GM12891 (cell line): ENCODE measurements around the gene RPL36A. TPM values are rescaled to one million over a fixed set of nuclear protein-coding genes. Genes with fewer than 3 reads are reported as not detected.

Experiments
- DNase-seq: peaks from one replicate; pipeline ENCODE4 v3.0.0; 2011; ENCODE audit warnings: low spot score; ENCODE audit not compliant: insufficient read length
- FAIRE-seq: peaks from 2 replicates; lab custom pipeline; 2011; peaks lifted over from hg19 to GRCh38; lab: Jason Lieb, UNC
- PAX5 ChIP-seq: IDR thresholded peaks from 2 replicates; pipeline ENCODE4 v1.6.1; 2011; ENCODE audit warnings: low read length, moderate library complexity, mild to moderate bottlenecking; ENCODE audit not compliant: insufficient read depth, severe bottlenecking
- POLR2A ChIP-seq: IDR thresholded peaks from 2 replicates; pipeline ENCODE4 v1.6.1; 2011; ENCODE audit warnings: low read depth, low read length, control low read depth
- POLR2AphosphoS5 ChIP-seq: IDR thresholded peaks from 2 replicates; pipeline ENCODE4 v1.6.1; 2011; ENCODE audit warnings: low read depth, low read length, control low read depth
- POU2F2 ChIP-seq: IDR thresholded peaks from 2 replicates; pipeline ENCODE4 v1.6.1; 2011; ENCODE audit warnings: low read depth, mild to moderate bottlenecking, control low read depth, low read length, moderate library complexity
- SPI1 ChIP-seq: IDR thresholded peaks from 2 replicates; pipeline ENCODE4 v1.6.1; 2011; ENCODE audit warnings: low read depth, low read length, control low read depth
- TAF1 ChIP-seq: IDR thresholded peaks from 2 replicates; pipeline ENCODE4 v1.6.1; 2011; ENCODE audit warnings: low read depth, low read length, control low read depth
- polyA plus RNA-seq: library from polyadenylated mRNA; unstranded; fragments of >200 nt; gene quantifications from one replicate; pipeline ENCODE4 v1.2.1, GENCODE V29; 2012; ENCODE audit warnings: low read depth, missing spikeins, inconsistent platforms; ENCODE audit not compliant: missing spikeins

RPL36A gene
- polyA plus RNA-seq = 4,192 TPM

GRCh38 chrX:101390664-101391525 is at the start of gene RPL36A:
Gene RPL36A (plus strand): TSS chrX:101391011. CDS start chrX:101391044, 33 bp downstream.
- peak; percentile 35 for DNase-seq
- TF ChIP-seq SPI1 = peak; percentile 91
- TF ChIP-seq POLR2A = peak; percentile 98
- TF ChIP-seq POLR2AphosphoS5 = peak; percentile 98
- peak; percentile 99 for TF ChIP-seq TAF1
- TF ChIP-seq PAX5 = no peak
- peak; percentile 85 for TF ChIP-seq POU2F2
- peak; percentile 85 for FAIRE-seq

GRCh38 chrX:101347859-101348451 is 42.9 kb upstream of the RPL36A start:
- DNase-seq = no peak
- no peak for TF ChIP-seq PAX5
- no peak for TF ChIP-seq POLR2AphosphoS5
- TF ChIP-seq SPI1 = no peak
- TF ChIP-seq TAF1 = no peak
- no peak for TF ChIP-seq POLR2A
- TF ChIP-seq POU2F2 = no peak
- FAIRE-seq = no peak

- FAIRE-seq = peak; percentile 98
- TF ChIP-seq POU2F2 (0 out of 2 replicates have a peak, but pooled peaks have one; percentile 34), POLR2AphosphoS5 (peak; percentile 85), PAX5 (peak; percentile 99), TAF1 (peak; percentile 66), SPI1 (no peak), POLR2A (peak; percentile 81)
- DNase-seq = peak; percentile 67
Measured at GRCh38 chrX:101348452-101349192, 42.2 kb upstream of the RPL36A start, which contains the start of gene TIMM8A. Gene TIMM8A (minus strand): TSS chrX:101348742. CDS start chrX:101348664, 78 bp downstream.

- FAIRE-seq = peak; percentile 20
- DNase-seq = no peak
- TF ChIP-seq POU2F2 = no peak
- no peak for TF ChIP-seq SPI1
- TF ChIP-seq TAF1 = no peak
- no peak for TF ChIP-seq PAX5
- no peak for TF ChIP-seq POLR2A
- no peak for TF ChIP-seq POLR2AphosphoS5
Measured at GRCh38 chrX:101349193-101349562, 41.6 kb upstream of the RPL36A start.

- peak; percentile 78 for FAIRE-seq
Measured at GRCh38 chrX:101357166-101357795, 33.5 kb upstream of the RPL36A start.

GRCh38 chrX:101359966-101360365 is 30.8 kb upstream of the RPL36A start:
- DNase-seq = no peak
- TF ChIP-seq POU2F2 (no peak), SPI1 (no peak)
- FAIRE-seq = peak; percentile 74

More at GRCh38 chrX:101357166-101357795, 33.5 kb upstream of the RPL36A start:
- DNase-seq = no peak
- TF ChIP-seq POLR2AphosphoS5 (no peak), POLR2A (no peak), PAX5 (no peak), SPI1 (no peak), TAF1 (no peak), POU2F2 (no peak)

- TF ChIP-seq TAF1 (no peak), POLR2A (no peak), SPI1 (no peak), POU2F2 (no peak), POLR2AphosphoS5 (no peak)
- DNase-seq (no peak), FAIRE-seq (peak; percentile 48)
Measured at GRCh38 chrX:101360390-101360789, 30.4 kb upstream of the RPL36A start.

- no peak for DNase-seq
- no peak for FAIRE-seq
- TF ChIP-seq TAF1 (no peak), POU2F2 (no peak), PAX5 (no peak), POLR2AphosphoS5 (no peak)
Measured at GRCh38 chrX:101362116-101362515, 28.7 kb upstream of the RPL36A start.

GRCh38 chrX:101362757-101363156 is 28.1 kb upstream of the RPL36A start:
- FAIRE-seq (no peak), DNase-seq (no peak)
- no peak for TF ChIP-seq POLR2AphosphoS5
- TF ChIP-seq TAF1 = no peak
- TF ChIP-seq POLR2A = no peak
- TF ChIP-seq PAX5 = no peak
- no peak for TF ChIP-seq SPI1
- no peak for TF ChIP-seq POU2F2
